ENCODE measurements around the gene OBP2B. TPM values are rescaled to one million over a fixed set of nuclear protein-coding genes. Genes with fewer than 3 reads are reported as not detected.
"Not testable (repeated sequence)": the region's sequence is repeated elsewhere in the genome, so short reads cannot be mapped to it uniquely, and the experiment has no call there.

Gene OBP2B
- total RNA-seq, 1 experiment from 2014 or later = not detected

GRCh38 chr9:133210609-133211008, 1.6 kb upstream of the OBP2B start:
- H3K4me1 ChIP-seq (replicated peaks; ENCODE audit: insufficient read depth) = peaks cover 15% of the 10 kb centered on the region; the same call in 1 of the 2 replicates
- H3K79me2 ChIP-seq (ENCODE audit: low read depth) = no peaks in the 10 kb centered on the region
- CTCF ChIA-PET = no interaction called here
- no TSS peak for BruUV-seq (replicated peaks)
- no peak overlapping the region for H3K4me2 ChIP-seq
- no peak for DNase-seq
- no peaks in the 10 kb centered on the region for H4K20me1 ChIP-seq (ENCODE audit: insufficient read depth)
- intact Hi-C loops (cut with micrococcal nuclease; ENCODE audit: unreplicated experiment) = no loop called here
- no peaks in the 10 kb centered on the region for H3K9me2 ChIP-seq (ENCODE audit: insufficient read depth)
- H3K4me3 ChIP-seq = no peak overlapping the region
- H3K27ac ChIP-seq = no peak overlapping the region
- H3K27me3 ChIP-seq (ENCODE audit: insufficient read depth, low read depth) = peaks cover 16% of the 10 kb centered on the region
- POLR2A ChIA-PET (ENCODE audit: unreplicated experiment) = no interaction called here
- TF ChIP-seq CTCF (conservative IDR thresholded peaks at IDR 0.05) = no peak
- no peak for TF ChIP-seq EZH2 (IDR thresholded peaks at IDR 0.05; ENCODE audit: low read depth)
- H3F3A ChIP-seq (ENCODE audit: insufficient read depth, low read depth) = peaks cover 16% of the 10 kb centered on the region
- no peaks in the 10 kb centered on the region for H3K9me3 ChIP-seq (ENCODE audit: insufficient read depth, low read depth)
- no peaks in the 10 kb centered on the region for H3K36me3 ChIP-seq (ENCODE audit: low read depth)
- no peak overlapping the region for H2AFZ ChIP-seq

DNA sequence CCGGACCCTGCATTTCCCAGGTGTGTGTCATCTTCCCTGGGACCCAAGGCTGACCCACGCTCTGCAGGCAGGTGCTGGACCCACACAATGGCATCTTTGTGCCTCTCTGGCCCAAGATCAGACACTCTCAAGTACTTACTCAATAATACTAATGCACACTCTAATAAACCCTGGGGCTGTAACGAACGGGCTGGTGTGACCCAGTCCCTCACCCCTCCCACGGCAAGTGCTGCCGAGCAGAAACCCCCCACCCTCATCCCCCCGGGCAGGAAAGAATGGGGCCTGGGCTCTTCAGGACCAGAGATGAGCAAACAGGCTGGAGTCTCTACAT, 1.1 kb upstream of the OBP2B start:
- peak in 1 of 2 experiments; percentile 61 for DNase-seq
- H3K9me3 ChIP-seq (ENCODE audit: insufficient read depth, low read depth) = no peaks in the 10 kb centered on the region
- peaks cover 15% of the 10 kb centered on the region; the same call in 1 of the 2 replicates for H3K4me1 ChIP-seq (replicated peaks; ENCODE audit: insufficient read depth)
- H3K36me3 ChIP-seq (ENCODE audit: low read depth) = no peaks in the 10 kb centered on the region
- no peaks in the 10 kb centered on the region for H4K20me1 ChIP-seq (ENCODE audit: insufficient read depth)
- intact Hi-C loops (cut with micrococcal nuclease; ENCODE audit: unreplicated experiment) = no loop called here
- H3K4me2 ChIP-seq = no peak overlapping the region
- no TSS peak for BruUV-seq (replicated peaks)
- ChIA-PET POLR2A (ENCODE audit: unreplicated experiment) (no interaction called here), CTCF (no interaction called here)
- no peak overlapping the region for H3K27ac ChIP-seq
- H2AFZ ChIP-seq = no peak overlapping the region
- no peak overlapping the region for H3K4me3 ChIP-seq
- H3F3A ChIP-seq (ENCODE audit: insufficient read depth, low read depth) = peaks cover 16% of the 10 kb centered on the region
- H3K9me2 ChIP-seq (ENCODE audit: insufficient read depth) = no peaks in the 10 kb centered on the region
- H3K27me3 ChIP-seq (ENCODE audit: insufficient read depth, low read depth) = peaks cover 14% of the 10 kb centered on the region
- no peaks in the 10 kb centered on the region for H3K79me2 ChIP-seq (ENCODE audit: low read depth)
- TF ChIP-seq CTCF (conservative IDR thresholded peaks at IDR 0.05) = no peak

- H3K9me3 ChIP-seq (ENCODE audit: insufficient read depth, low read depth); H3K27ac ChIP-seq; POLR2A ChIA-PET (ENCODE audit: unreplicated experiment); H4K20me1 ChIP-seq (ENCODE audit: insufficient read depth); intact Hi-C loops (cut with micrococcal nuclease; ENCODE audit: unreplicated experiment); H3K9me2 ChIP-seq (ENCODE audit: insufficient read depth); DNase-seq; H3K4me2 ChIP-seq; H3K36me3 ChIP-seq (ENCODE audit: low read depth); H3K79me2 ChIP-seq (ENCODE audit: low read depth); H2AFZ ChIP-seq; BruUV-seq (replicated peaks); H3K4me3 ChIP-seq; CTCF ChIA-PET: not testable (repeated sequence)
- peaks cover 18% of the 10 kb centered on the region for H3K27me3 ChIP-seq (ENCODE audit: insufficient read depth, low read depth)
- peaks cover 10% of the 10 kb centered on the region; the same call in 1 of the 2 replicates for H3K4me1 ChIP-seq (replicated peaks; ENCODE audit: insufficient read depth)
- peaks cover 13% of the 10 kb centered on the region for H3F3A ChIP-seq (ENCODE audit: insufficient read depth, low read depth)
Observed at GRCh38 chr9:133209327-133210201, 514 bp upstream of the OBP2B start.

DNA sequence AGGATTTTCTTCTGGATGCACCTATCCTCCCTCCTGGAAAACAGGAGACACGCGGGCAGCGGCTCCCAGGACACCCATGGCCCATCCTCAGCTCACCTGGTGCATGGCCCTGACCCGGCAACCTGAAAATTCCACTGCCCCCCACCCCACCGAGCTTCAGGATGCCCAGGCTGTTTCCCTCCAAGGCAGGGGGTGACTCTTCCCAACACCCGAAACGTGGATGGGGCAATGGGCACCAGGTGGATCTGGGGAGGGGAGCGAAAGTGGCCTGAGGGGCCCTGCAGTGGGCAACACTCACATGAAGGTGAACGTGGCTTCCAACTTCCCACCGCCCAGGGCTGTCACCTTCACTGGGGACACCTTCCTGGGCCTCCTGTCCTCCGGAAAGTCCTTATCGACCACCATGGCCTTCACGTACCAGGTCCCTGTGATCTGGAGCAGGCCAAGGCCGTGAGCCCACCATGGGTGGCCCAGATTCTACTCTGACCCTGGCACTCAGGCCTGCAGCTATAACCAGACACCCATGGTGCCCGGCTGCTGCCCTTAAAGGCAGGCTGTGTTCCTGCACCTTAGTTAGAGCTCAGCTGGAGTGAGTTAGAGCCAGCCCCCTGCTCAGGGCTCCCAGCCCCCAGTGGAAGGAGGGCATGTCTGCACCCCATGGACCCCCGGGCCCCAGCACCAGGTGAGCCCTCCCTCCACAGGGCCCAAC, 725 bp downstream of the OBP2B start:
- H3K4me2 ChIP-seq; H4K20me1 ChIP-seq (ENCODE audit: insufficient read depth); H3K79me2 ChIP-seq (ENCODE audit: low read depth); H3K9me3 ChIP-seq (ENCODE audit: insufficient read depth, low read depth); intact Hi-C loops (cut with micrococcal nuclease; ENCODE audit: unreplicated experiment); H3K36me3 ChIP-seq (ENCODE audit: low read depth); POLR2A ChIA-PET (ENCODE audit: unreplicated experiment); H3K4me1 ChIP-seq (replicated peaks; ENCODE audit: insufficient read depth); H2AFZ ChIP-seq; H3K9me2 ChIP-seq (ENCODE audit: insufficient read depth); H3F3A ChIP-seq (ENCODE audit: insufficient read depth, low read depth); H3K4me3 ChIP-seq; BruUV-seq (replicated peaks); DNase-seq; H3K27ac ChIP-seq: not testable (repeated sequence)
- peaks cover 31% of the 10 kb centered on the region for H3K27me3 ChIP-seq (ENCODE audit: insufficient read depth, low read depth)
- CTCF ChIA-PET = interaction anchor here (2.0 kb wide), 1 partner anchor 23 kb away, joined by 10 read pairs; no protein-coding TSS in a partner anchor

Data from PC-9 (cell line).